Measurements from ENCODE around the gene ZNF740. TPM values are rescaled to one million over a fixed set of nuclear protein-coding genes. Genes with fewer than 3 reads are reported as not detected.

The ZNF740 gene
- total RNA-seq, 1 experiment from 2014 or later, result 41.2 TPM

DNA sequence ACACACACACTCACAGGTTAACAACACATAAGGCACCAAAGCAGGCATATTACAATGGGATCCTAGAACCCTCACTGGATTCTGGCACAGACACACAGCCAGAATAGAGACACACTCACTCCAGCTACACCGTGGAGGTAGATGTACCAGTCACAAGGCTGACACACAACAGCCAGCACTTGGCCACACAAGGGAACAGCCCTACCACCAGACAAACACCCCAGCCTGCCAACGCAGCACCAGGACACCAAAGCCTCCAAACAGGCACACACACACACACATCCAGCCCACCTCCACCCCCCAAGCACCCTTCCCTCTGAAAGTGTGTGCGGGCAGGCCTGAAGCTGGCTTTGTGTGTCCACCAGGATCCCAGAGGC is 37.4 kb downstream of the ZNF740 start:
- peaks cover 37% of the 10 kb centered on the region; the same call in 1 of the 2 replicates for H3K4me1 ChIP-seq (ENCODE audit: insufficient read depth, low read length)
- H3K23ac ChIP-seq (ENCODE audit: insufficient read length, low read depth, low read length), result no peak overlapping the region
- H3K23me2 ChIP-seq (ENCODE audit: insufficient read length, low read depth, low read length, poor library complexity, severe bottlenecking), result peaks cover 22% of the 10 kb centered on the region
- H4K20me1 ChIP-seq (ENCODE audit: control insufficient read depth, insufficient read depth, insufficient read length), result no peaks in the 10 kb centered on the region
- no peak overlapping the region for H4K91ac ChIP-seq (ENCODE audit: insufficient read length, low read depth, low read length)
- H4K8ac ChIP-seq (replicated peaks; ENCODE audit: insufficient read length, low read depth, low read length), result no peak overlapping the region
- TF ChIP-seq, protein P1, sequence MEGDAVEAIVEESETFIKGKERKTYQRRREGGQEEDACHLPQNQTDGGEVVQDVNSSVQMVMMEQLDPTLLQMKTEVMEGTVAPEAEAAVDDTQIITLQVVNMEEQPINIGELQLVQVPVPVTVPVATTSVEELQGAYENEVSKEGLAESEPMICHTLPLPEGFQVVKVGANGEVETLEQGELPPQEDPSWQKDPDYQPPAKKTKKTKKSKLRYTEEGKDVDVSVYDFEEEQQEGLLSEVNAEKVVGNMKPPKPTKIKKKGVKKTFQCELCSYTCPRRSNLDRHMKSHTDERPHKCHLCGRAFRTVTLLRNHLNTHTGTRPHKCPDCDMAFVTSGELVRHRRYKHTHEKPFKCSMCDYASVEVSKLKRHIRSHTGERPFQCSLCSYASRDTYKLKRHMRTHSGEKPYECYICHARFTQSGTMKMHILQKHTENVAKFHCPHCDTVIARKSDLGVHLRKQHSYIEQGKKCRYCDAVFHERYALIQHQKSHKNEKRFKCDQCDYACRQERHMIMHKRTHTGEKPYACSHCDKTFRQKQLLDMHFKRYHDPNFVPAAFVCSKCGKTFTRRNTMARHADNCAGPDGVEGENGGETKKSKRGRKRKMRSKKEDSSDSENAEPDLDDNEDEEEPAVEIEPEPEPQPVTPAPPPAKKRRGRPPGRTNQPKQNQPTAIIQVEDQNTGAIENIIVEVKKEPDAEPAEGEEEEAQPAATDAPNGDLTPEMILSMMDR (conservative IDR thresholded peaks at IDR 0.05), result no peak
- H2BK15ac ChIP-seq (ENCODE audit: low read depth, low read length), result no peak overlapping the region
- no peak overlapping the region for H2AFZ ChIP-seq (ENCODE audit: low read length)
- H2BK120ac ChIP-seq (ENCODE audit: low read depth, low read length, poor library complexity, severe bottlenecking), result no peak overlapping the region
- H3K27ac ChIP-seq (ENCODE audit: insufficient read length, low read depth, low read length), result no peak overlapping the region
- DNase-seq, result peak; percentile 51
- no peak overlapping the region for H3K56ac ChIP-seq (ENCODE audit: insufficient read length, low read depth, low read length)
- H3K27me3 ChIP-seq (ENCODE audit: insufficient read depth, low read length), result peaks cover 3% of the 10 kb centered on the region; the same call in 1 of the 2 replicates
- H3K27ac Mint-ChIP-seq, result peak overlapping the region; percentile 85 to 98 (median 92)
- H3K4me2 ChIP-seq (ENCODE audit: insufficient read depth, insufficient read length, low read length), result peak overlapping the region; percentile 99
- H3T11ph ChIP-seq (ENCODE audit: low read length), result no peak overlapping the region
- peaks cover 4% of the 10 kb centered on the region; the same call in 1 of the 2 replicates for H3K79me2 ChIP-seq (ENCODE audit: insufficient read depth, low read length)
- H2BK5ac ChIP-seq (ENCODE audit: insufficient read length, low read length), result no peak overlapping the region
- peaks cover 72 to 77% of the 10 kb centered on the region in 2 experiments for H3K4me1 Mint-ChIP-seq
- no peaks in the 10 kb centered on the region for H3K9me3 ChIP-seq (ENCODE audit: control insufficient read depth, low read depth, low read length)
- no peak overlapping the region for H4K5ac ChIP-seq (ENCODE audit: insufficient read length, low read depth, low read length)
- H3K4me3 Mint-ChIP-seq, result peak overlapping the region; percentile 86 to 94
- H3K9ac ChIP-seq (ENCODE audit: extremely low read depth, insufficient read length, low read length), result no peak overlapping the region
- H3K27me3 Mint-ChIP-seq (ENCODE audit: low read depth), result peaks cover 17% of the 10 kb centered on the region
- H2AK5ac ChIP-seq (ENCODE audit: insufficient read length, low read length), result no peak overlapping the region
- peaks cover 8 to 30% (median 26%) of the 10 kb centered on the region in 3 experiments; a peak in 6 of 7 replicates for H3K36me3 Mint-ChIP-seq (ENCODE audit: insufficient read depth in 1 of 3, low read depth in 3 of 3)
- H3K4ac ChIP-seq (ENCODE audit: low read depth, low read length), result no peak overlapping the region
- H3K18ac ChIP-seq (ENCODE audit: insufficient read length, low read depth, low read length), result no peak overlapping the region
- H3K79me1 ChIP-seq (ENCODE audit: insufficient read depth, low read depth, low read length, poor library complexity, severe bottlenecking), result no peaks in the 10 kb centered on the region
- no peak overlapping the region for H3K14ac ChIP-seq (ENCODE audit: insufficient read depth, low read length)
- no peaks in the 10 kb centered on the region; a peak in 2 of 5 replicates for H3K9me3 Mint-ChIP-seq
- no CpG with 5 or more reads among the region's 3 CpGs for WGBS (ENCODE audit: extremely low coverage, insufficient read length, low lambda C conversion rate)
- no peak overlapping the region for H2BK12ac ChIP-seq (ENCODE audit: insufficient read length, low read depth, low read length)
- no peak overlapping the region for H2BK20ac ChIP-seq (ENCODE audit: low read depth, low read length, poor library complexity, severe bottlenecking)
